ENCODE results near the gene RTTN.
"Not testable (repeated sequence)": the region's sequence is repeated elsewhere in the genome, so short reads cannot be mapped to it uniquely, and the experiment has no call there.

Gene RTTN

DNA sequence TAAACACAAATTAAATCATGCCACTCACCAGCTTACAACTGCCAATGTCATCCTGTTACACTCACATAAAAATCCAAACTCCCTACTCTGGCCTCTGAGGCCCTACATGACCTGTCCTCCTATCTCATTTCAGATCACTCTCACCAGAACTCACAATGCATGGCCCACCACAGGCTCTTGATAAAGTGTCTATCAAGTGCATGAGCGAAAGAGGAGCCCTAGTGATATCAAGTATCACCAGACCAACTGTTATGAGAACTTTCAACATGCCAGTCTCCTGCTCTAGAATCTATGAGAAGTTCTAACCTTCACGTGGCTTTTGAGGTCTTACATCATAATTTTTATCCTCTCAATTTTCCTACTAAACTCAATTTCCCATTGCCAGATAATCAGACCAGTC lies 181.4 kb downstream of the RTTN start:
- DNase-seq, result no peak

DNA sequence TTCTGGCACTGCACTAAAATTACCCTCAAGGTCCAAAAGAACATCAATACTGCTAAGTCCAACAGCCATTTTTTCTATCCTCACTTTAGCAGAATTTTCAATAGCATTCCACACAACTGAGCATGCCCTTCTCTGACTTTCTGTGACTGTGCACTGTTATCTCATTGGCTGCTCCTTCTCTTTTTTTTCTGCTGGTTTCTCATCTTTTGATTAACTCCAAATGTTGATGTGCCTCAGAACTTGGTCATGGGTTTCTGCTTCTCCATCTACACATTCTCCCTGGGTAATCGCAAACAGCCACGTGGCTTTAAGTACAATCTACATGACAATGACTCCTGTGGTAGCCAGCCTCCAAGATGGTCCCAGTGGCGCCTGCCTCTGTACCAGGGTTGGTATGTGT lies 182.9 kb downstream of the RTTN start:
- DNase-seq, result no peak

DNA sequence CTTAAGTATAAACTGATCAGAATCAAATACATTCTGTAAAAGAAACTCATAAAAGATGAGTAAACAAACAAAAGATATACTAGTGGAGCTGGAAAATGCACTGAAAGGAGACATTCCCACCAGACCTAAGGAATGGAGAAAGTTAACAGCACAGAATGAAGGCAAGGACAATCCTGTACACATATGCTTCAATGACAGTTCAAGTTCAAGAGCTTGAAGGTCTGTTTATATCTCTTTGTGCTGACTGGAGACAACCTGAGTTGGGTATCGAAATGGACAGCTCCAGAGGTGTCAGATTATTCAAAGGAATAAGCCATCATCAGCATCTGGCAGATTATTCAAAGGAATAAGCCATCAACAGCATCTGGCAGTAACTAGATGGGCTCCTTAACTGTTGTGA lies 184.0 kb downstream of the RTTN start:
- DNase-seq, result no peak

DNA sequence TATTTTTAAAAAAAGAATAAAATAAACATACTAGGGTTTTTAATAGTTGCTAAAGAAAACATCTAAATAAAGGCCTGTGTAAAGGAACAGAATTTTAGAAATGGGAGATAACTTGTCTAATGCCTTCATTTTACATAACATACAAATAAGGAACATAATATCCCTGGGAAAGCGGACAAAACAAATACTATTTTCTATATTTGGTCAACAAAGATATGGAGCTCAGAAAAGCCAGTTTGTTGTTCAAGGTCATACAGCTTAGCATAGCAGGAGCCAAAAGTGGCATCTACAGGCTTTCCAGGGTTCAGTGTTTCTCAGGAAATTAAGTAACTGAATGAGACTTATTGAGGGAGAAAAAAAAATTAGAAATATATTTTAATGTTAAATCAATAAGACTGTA lies 184.4 kb downstream of the RTTN start:
- DNase-seq, result no peak

DNA sequence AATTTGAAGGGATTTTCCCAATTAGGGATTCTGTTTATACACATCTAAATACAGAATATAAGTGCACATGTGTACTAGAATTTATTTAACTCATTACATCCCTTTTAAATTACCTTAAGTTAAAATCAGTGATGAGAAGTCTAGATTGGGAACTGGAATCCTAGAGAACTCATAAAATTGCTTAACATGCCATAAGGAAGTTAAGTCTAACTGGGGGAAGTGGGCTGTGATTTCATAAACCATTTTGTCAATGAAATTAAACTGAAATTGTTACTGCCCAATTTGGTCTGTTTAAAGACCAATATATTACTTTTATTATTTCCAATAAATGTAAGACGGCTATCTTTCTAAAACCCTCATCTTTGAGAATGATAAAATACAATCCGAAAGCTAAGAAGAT lies 185.5 kb downstream of the RTTN start:
- no peak for DNase-seq

DNA sequence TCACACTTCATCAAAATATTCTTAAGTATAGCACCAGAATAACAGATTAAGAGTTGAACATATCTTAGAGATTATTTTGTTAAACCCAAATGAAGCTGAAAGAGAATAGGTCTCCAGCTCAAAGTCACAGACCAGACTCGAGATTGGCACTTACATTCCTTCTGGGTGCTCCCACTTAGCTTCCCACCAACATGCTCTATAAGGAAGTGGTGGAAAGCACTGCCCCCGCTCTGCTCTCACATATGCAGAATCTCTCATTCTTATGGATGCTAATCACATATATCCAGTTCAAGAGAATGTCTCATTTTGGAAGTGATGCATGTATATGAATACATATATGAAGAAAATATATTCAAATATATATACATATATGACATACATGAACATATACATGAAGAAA lies 186.4 kb downstream of the RTTN start:
- no peak for DNase-seq

DNA sequence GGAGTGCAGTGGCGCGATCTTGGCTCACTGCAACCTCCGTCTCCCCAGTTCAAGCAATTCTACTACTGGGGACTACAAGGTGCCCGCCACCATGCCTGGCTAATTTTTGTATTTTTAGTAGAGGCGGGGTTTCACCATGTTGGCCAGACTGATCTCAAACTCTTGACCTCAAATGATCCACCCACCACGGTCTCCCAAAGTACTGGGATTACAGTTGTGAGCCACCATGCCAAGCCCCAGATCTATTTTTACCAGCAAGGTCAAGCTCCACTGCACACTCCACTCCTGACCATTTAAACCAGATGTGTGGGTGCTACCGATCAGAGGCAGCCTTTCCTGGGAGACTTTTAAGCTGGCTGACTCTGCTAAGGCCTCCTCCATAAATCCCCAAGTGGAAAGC lies 190.4 kb downstream of the RTTN start:
- DNase-seq, result no peak

DNA sequence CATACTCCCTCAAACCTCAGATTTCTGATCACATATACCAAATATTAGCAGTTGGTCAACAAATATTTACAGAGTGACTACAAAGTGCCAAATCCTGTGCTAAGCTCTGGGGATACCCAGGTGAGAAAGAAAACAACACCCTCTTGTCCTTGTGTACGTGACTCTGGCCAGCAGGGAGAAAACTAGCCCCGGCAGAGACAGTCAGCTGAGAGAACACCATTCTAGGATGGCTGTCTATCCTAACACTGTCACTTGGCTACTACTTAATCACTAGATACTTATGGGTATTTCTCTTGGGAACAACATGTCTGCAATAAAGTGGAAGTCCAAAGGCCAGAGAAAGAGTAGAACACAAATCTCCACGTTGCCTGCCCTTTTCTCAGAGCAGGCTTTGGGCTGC lies 199.9 kb downstream of the RTTN start:
- no peak for DNase-seq

DNA sequence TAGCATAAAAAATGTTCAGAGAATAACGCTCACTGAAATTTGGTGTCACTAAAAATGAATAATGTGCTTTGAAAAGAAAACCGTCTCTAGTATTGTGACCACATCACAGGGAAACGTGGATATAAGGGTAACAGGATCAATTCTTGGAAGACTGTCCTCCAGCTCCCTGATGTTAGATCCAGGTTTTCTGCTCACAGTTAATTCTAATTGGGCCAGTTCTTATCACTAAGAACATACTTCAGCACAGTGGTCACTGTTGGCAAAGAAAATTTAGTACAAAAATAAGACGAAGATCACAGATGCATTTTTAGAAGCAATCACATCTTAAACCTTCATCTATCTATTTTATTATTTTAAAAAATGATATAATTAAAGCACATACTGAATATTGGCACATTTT lies 200.8 kb downstream of the RTTN start:
- DNase-seq, result no peak

DNA sequence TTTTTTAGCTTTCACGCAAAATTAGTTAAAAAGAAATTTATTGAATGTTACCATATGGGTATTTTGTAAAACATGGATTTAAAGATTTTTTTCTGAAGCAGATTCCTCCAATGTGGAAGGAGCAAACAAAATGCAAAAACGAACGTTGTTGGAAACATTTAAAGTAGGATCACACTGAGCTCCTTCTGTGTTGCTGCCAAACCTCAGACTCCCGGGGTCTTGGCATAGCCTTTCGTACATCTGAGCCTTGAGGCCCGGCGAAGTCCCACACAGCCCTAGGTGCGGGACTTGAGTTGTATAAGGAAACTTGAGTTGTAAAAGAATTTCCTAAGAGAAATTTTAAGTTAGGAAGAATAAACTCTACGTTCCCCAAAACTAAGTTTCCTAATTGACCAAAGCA lies 205.8 kb downstream of the RTTN start:
- DNase-seq, result no peak

DNA sequence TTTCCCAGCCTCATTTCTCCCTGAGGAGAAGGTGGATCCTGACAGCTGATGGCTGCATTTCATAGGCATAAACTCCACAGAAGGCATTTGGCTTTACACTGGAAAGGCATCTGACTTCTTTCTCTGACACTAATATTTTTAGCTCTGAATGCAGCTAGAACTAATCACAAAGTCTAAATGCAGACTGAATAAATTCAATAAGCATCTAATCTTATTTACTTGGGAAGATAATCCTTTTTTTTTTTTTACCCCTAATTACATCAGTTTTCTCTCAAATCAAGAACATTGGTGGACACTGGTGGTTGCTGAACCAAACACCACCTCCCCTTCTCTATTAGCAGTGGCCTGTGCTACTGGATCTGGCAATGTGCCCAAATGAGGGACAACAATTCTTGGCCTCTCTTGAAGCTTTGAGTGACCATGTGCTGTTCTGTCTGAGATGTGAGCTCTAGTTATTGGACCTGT lies 206.9 kb downstream of the RTTN start:
- no peak for DNase-seq

DNA sequence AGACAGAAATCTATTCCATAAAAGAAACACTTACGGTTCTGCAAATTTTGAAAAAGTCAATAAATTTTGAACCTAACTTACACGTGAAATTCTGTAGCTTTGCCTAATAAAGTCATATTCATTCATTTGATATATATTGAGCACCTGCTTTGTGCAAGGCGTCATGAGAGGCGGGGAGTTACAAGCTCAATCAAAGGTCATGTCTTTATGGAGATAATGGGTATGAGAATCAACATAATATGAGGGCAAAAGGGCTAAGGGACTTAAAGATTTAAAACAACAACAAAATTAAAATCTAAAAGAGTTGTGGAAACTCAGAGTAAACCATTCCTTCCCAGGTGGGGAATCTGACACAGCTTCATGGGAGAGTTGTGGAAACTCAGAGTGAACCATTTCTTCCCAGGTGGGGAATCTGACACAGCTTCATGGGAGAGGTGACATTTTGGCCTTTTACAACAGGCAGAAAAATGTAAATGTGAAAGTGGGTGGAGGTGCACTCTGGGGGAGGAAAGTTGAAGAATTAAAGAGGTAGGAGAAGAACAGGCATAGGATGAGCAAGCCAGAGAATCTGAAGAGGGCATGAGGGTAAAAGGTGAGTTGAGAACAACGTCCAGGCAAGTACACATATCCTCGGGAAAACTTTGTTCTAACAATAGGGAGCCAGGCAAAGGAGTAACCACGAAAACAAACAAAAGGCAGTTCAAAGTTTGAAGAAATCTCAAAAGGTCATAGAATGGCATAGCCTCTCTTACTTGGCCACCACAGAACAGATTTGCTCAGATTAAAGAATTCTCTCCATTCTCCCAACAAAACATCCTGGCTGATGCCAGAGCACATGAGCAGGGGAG lies 208.3 kb downstream of the RTTN start:
- no peak for DNase-seq

DNA sequence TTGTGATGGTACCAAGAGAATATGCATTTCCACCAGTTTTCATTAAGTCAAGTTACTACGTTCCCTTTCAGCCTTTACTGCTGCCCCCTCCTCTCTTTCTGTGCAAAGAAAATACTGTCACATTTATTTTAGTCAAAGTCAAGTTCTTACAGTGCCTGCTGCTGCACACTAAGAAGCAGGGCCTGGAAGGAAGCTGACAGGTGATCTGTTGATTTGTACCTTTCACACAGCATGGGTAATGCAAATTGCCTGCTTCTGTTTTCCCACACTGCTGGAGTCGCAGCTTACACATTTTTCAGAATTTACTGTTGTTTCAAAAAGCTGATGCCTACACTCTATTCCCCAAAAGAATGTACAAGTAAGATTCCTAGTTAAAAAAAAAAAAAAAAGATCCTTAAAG lies 209.1 kb downstream of the RTTN start:
- no peak for DNase-seq

DNA sequence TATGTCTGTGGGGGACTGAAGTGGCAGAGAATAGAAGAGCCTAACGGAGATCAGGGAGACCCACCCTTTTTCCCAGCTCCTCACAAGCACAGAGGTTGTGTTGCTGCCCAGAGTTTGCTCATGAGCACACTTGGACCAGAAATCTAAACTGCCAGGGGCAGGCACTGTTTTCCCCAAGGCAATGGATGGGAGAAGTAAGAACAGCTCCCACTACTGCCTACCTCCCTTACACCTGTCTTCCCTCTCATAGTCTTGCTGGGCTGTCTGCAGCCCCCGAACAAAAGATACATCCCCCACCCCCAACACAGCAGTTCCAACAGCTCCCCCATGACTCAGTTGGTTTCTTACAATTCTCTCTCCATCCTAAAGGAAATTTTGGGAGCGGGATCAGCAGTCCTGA lies 209.7 kb downstream of the RTTN start:
- no peak for DNase-seq

DNA sequence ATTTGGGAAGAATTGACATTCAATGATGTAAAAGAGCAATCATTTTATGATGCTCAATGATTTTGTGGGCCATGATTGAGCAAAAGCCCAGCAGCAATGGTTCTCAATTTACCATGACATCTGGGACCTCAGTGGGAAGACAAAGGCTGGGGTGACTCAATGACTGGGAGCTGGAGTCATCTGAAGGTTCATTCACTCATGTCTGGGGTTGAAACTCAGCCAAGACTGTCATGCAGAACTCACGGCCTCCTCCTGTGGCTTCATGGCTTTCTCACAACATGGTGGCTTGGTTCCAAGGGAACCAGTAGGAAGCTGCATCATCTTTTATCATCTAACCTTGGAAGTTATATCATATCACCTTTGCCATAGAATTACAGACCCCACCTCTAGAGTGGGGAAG lies 212.7 kb downstream of the RTTN start:
- DNase-seq, result no peak

DNA sequence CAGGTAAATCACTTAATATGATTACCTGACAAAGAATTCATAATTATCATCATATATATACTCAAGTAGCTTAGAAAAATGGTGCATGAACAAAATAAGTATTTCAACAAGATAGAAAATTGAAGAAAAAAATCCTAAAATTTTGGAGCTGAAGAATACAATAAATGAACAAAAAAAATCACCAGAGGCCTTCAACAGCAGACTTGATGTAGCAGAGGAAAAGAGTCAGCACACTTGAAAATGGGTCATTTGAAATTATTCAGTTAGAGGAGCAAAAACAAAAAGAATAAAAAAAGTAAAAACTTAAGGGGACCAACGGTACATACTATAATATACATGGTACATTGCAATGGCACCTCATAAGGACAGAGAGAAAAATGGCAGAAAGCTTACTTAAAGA lies 217.6 kb downstream of the RTTN start:
- DNase-seq, result no peak

DNA sequence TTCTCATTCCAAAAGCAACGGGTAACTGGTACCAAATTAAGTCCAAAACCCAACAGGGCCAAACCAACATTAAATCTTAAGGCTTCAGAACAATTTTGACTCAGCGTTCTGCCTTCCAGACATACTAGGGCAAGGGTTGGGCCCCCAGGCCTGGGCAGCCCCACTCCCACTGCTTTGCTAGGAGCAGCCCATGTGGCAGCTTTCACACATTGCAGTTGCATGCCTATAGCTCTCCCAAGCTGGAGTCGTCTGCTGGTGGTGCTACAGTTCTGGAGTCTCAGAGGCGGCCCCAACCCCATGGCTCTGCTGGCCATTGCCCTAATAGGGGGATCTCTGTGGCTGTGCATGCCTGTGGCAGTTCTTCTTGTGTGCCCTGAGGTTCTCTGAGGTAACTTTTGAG lies 220.2 kb downstream of the RTTN start:
- DNase-seq, result no peak

DNA sequence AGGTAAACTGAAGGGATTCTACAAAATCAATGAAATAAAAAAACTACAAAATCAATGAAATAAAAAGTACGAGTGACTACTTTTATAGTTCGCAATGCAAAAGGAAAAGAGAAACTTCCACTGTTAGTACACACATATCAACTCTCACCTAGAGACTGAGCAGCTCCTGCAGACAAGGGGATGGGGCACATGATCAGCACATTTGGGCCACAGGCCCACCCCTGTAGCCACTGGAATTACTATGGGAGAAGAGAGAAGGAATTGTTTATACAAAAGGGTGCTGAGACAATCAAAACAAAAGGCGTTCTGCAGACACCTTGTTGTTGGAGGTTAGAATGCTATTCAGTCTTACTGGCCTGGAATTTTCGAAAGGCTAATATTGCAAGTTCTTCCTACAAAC lies 223.1 kb downstream of the RTTN start:
- no peak for DNase-seq

DNA sequence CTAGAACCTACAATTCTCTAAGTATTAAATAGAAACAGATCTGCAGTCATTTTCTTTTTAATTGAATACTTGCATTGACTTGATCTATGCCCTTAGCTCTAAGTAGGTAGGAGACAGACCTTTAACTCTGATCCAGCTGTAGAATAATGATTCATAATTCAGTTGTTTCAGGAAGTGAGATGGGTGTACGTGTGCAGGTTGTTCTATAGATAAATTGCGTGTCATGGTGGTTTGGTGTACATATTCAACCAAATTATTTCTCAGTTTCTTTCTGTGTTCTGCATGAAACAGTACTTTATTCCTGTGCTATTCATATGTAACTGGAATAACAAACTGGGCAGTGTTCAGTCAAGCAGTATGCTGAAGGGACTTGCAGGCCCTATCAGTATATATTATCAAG lies 223.5 kb downstream of the RTTN start:
- no peak for DNase-seq

DNA sequence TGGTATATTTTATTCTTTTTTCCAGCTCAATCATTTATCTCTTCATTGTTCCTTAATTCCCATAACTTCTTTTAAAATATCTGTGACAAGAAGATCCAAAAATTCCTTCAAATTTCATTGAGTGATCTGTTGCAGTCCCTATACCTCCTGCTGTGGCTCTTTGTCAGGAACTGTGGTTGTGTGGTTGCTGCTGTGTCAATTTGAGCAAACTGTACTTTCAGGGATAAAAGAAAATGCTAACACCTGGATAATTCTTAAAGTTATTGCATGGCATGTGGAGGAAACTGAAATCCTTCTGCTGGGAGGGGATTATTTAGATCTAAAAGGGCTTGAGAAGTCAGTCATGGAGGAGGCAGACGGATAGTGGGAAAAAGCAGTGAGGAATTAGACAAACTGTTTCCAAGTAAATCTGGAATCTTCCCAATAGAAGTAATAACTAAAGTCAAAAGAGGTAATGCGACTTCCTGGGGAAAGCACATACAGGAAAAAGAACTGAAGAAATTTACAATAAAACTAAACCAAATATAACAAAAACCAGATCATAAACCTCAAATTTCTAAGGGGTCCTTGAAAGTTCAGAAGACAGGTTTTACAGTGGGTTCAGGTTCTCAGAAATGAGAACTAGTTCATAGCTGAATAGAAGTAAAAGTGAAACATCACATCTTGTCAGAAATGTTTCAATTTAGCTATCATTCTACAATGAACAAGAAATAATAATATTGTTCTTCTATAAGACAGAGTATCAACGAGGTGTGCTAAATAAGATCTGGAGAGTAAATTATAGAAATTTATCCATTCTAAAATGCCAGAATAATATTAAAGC lies 224.3 kb downstream of the RTTN start:
- DNase-seq, result no peak

DNA sequence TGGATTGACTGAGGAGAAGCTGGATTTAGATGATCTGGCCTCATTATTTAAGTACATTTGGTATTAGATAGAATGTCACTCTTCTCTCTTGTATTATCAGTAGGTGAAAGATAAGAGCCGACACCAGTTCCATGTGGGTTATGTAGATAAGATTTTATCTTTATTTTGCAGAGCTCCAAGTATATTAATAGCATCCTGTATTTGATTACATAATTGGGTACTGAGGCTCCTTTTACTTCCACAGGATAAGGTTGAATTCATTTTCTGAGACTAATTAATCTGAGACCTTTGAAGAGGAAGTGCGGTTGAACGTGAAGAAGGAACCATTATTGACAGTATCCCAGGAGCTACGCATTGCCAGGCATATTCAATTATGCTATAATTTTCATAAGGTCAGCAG lies 225.0 kb downstream of the RTTN start:
- DNase-seq, result no peak

DNA sequence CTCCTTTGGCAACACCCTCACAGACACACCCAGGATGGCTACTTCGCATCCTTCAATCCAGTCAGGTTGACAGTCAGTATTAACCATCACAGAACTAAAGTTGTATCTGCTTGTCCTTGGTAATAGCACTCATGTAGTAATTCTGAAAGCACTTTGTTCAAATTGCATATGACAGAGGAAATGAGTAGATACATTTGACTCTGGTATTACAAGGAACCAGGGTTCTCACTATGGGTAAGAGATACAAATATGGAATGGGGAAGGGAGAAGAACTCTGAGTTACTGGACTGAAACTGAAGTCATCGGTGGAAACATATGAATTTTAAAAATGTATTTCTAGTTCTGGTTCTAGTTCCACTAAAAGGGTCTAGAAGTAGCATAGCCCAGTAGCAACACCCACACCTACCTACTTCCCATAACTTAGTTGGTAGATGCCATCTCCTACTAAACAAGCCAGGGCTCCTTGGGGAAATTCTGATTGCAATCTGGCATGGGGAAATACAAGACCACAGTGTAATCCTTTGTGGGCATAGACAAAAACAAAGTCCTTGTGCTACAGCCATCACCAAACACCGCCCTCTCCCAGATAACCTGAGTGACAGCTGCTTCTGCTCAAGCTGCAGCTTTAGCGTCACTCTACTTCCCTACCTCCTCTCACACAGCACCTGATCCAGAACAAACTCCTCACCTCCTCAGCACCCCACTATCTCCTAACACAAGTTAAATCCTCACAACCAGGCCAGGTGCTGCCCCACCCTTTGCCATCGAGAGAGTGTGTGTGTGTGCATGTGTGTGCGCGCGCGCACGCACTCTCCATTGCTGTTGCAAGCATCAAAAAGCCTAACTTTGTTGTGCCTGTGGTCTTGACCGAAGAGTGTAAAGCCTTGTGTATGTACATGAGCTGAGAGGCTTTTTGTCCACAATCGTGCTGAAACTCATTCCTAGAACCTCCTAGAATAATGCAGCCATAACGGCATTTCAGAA lies 226.5 kb downstream of the RTTN start:
- no peak for DNase-seq

DNA sequence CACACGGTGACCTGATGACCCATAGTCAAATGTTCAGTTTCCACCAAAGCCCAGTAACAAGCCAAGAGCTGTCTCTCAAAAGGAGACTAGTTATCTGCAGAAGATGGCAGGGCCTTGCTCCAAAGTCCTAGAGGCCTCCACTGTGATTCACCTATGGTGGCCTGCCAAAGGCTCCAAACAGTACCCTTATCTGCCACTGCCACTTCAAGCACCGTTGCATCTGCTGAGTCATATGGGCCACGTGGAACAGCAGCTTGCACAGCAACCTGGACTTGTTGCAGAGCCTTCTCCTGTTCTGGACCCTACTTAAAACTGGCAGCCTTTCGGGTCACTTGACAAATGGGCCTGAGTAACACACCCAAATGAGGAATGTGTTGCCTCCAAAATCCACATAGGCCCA lies 230.2 kb downstream of the RTTN start:
- not testable (repeated sequence) for DNase-seq

Measured in NCI-H2029 (cell line).